Hepatic stellate cell (primary cell): Measurements from ENCODE around the gene FAM174A.

Experiments
- DNase-seq: peaks from one replicate; pipeline ENCODE4 v3.0.0; 2011; ENCODE audit warnings: low spot score

FAM174A gene

DNA sequence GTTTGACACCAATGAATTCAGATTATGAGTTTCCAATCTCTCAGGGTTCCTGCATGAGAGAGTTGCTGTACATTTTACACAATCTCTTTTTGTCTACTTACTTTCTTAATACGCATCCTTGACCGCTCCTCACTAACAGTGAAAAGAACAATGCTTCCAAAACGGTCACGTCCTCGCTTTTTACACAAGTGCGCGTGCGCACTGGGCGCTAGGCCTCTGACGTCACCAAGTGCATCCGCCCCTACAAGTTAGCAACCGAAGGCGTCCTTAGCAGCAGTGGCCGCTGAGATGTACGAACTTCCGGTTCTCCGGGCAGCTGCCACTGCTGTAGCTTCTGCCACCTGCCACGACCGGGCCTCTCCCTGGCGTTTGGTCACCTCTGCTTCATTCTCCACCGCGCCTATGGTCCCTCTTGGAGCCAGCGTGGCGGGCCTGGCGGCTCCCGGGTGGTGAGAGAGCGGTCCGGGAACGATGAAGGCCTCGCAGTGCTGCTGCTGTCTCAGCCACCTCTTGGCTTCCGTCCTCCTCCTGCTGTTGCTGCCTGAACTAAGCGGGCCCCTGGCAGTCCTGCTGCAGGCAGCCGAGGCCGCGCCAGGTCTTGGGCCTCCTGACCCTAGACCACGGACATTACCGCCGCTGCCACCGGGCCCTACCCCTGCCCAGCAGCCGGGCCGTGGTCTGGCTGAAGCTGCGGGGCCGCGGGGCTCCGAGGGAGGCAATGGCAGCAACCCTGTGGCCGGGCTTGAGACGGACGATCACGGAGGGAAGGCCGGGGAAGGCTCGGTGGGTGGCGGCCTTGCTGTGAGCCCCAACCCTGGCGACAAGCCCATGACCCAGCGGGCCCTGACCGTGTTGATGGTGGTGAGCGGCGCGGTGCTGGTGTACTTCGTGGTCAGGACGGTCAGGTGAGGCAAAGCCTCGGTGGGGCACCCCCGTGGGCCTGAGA, at the start of gene FAM174A:
FAM174A (plus strand) TSS at position 315 of the 946 bp plus-strand sequence; CDS start at position 472, 157 bp downstream.
- DNase-seq, result peak; percentile 77

DNA sequence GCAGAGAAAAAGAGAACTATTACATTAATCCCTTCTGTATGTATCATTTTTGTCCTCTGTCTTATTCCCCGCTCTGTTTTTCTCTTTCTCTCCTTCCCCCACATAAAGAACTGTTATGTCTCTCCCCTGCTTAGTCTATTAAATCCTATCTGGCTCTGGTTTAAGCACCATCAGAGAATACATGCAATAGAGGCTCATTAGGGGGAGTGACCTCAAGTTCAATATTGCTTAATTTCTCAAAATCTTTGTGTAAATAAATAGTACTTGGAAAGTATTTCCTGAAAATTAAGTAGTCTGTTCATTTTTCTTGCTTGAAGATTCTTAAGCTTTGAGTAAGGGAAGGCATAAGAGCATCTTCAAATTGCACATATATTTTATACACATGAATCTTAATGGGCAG, 41.2 kb upstream of the FAM174A start:
- no peak for DNase-seq

DNA sequence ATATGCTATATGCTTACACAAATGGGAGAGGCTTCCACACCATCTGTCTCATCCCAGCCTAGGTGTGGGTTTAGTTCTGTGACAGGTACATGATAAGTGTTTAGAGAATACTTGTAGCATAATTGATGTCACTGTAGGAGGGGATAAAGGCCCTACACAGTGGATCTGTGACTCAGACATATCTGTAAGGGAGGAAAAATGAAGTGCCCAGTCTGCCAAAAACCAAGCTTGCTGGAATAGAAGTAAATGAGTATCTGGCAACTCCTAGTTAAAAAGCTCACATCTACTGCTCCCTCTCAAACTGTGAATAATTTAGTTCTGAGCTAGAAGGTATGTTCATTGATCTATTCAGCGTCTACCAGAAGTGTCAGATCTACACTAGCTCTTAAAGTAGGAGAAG, 38.9 kb upstream of the FAM174A start:
- DNase-seq, result no peak

DNA sequence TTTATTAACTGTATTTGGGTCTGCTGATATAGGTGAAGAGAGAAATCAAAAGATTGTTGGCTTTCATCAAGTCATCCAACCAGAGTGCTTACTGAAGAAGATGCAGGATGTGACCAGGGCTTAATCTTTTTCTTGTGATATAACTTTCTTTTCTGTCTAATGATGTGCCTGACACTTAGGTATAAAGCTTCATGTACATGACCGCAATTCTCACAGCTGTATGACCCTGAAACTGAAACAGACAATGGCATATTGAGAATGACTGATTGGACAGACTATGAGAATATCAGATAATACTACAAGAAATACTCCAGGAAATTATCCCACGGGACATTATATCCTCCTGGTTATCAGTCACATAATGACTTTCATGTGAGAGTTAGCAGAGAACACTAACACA, 32.5 kb upstream of the FAM174A start:
- DNase-seq, result no peak

DNA sequence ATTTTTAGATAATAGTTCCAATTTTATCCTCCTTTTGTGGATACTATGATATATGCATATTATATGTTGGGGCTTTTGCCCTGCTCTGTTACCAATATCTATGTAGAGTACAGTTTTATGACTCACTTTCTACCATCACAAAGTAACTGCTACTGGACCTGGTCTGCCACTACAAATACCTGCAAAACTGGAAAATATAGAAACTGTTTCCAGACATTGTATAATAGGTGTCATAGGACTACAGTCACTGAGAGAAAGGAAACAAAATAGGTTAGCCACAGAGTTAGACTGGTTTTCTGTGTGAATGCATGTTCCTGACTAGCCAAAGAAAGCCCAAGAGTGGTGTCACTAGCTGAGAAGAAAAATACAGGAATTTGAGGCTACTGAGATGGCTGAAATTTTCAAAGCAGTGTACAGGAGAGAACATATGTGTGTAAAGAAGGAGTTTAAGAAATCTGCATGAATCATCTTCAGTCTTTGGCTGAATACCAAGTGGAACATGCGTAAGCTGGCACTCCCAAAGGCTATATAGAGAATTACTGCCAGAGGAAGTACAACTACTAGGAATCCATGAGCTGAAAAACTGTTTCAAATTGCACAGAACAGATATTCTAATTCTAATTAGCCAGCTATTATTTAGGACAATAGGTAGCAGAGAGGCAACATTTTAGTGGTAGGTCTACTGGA, 29.0 kb upstream of the FAM174A start:
- no peak for DNase-seq

GRCh38 chr5:100516285-100516684, 18.9 kb upstream of the FAM174A start:
- DNase-seq, result no peak

DNA sequence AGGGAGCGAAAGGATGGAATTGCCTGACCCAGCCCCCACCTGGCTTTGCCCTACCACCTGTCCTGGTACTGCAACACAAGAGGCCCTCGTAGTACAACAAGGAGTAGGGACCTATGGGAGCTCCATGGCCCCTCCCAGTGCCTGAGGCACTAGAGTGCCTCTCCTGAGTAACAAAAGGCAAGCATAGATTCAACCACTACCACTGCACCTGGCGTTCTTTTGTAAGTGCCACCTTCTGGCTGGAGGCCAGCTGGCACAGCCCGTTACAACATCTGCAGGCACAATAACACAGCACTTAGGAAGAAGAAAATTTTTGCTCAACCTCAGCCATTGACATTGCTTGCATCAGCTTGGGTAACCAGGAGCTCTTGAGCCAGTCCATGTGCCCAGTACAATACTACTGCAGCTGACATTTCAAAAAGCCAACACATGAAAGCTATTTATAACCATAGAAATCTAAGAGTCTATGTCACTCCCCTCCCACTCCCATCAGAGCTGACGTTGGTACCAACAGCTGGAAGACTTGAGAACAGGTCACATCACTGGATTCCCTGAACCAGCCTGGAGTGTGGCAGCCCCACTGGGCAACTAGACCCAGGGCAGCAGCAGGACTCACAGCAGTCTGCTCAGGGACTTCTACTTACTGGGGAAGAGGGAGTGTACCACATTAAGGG, 17.7 kb upstream of the FAM174A start:
- no peak for DNase-seq

- no peak for DNase-seq
These were observed 16.8 kb upstream of the FAM174A start for GRCh38 chr5:100518377-100518776.

DNA sequence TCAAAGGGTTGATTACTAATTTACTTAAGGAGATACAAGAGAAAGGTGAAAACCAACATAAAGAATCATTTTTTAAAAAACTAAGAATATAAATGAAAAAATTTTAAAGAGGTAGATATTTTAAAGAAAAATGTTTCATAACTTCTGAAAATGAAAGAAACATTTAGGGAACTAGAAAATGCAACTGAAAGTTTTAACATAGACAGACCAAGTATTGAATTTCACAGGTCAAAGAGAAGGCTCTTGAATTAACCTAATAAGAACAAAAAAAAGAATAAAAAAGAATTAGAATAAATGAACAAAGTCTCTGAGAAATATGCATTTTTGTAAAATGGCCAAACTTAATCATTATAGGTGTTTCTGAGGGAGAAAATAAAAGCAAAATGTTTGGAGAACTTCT, 16.1 kb upstream of the FAM174A start:
- DNase-seq, result no peak

DNA sequence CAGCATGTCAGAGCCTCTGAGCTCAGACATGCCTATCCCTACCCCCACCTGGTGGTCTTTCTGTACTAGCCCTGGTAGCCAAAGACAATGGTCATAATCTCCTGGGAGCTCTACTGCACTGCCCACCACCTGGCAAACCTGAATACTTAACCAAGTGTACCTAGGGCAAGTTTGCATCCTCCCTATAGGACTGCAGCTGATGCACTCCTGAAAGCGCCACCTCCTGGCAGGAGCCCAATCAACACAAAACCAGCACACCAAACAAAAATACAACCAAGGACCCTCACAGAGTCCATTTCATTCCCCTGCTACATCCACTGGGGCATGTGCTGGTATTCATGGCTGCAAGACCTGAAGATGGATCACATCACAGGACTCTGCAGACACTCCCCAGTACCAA, 14.8 kb upstream of the FAM174A start:
- no peak for DNase-seq

GRCh38 chr5:100537946-100538345, 2.8 kb downstream of the FAM174A start:
- DNase-seq, result no peak

DNA sequence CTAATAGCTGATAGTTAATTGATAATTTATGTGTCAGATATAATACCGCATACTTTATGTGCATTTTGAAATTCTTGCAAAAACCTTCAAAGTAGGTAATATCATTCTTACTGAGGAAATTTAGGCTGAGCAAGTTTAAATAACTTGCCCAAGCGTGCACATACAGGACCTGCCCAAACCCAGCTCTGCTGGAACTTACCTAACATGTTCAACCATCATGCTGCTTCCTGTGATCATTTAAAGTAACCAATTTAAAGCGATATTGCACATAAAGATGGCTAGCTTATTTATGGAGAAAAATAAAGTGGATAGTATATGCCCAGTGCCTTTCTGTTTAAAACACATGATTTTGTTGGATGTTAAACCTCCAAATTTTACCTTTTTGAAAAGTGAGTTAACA, 4.3 kb downstream of the FAM174A start:
- DNase-seq, result no peak

DNA sequence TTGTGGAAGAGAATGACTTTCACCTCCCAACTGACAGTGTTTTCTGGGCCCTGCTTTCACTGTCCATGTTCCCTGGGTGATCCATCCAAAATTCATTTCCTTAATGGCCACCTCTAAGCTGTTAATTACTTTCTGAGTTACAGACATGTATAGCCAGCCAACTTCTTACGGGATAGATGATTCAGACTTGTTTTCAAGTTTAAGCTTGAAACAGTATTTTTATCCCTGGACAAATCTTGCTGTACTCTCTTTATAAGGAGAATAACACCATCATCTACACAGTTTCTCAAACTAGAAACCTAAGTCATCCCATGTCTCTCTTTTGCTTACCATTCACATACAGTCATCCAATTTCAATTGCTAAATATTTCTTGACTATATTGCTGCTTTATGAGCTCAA, 6.9 kb downstream of the FAM174A start:
- DNase-seq, result no peak

DNA sequence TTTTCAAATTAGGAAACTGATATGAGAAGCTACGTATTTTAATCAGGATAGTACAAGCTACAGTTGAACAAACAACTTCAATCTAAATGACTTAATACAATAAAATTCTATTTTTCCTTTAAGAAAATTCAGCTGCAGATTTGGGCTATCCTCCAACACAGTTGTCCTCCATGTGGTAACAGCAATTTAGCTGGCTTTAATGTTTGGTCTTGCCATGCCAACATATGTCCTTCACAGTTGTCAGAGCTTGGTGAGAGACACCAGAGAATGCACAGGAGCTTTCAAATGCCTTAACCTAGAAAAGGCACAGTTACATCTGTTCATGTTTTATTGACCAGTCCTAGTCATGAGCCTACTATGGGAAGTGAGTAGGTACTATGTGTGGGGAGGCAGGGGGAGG, 10.8 kb downstream of the FAM174A start:
- no peak for DNase-seq

DNA sequence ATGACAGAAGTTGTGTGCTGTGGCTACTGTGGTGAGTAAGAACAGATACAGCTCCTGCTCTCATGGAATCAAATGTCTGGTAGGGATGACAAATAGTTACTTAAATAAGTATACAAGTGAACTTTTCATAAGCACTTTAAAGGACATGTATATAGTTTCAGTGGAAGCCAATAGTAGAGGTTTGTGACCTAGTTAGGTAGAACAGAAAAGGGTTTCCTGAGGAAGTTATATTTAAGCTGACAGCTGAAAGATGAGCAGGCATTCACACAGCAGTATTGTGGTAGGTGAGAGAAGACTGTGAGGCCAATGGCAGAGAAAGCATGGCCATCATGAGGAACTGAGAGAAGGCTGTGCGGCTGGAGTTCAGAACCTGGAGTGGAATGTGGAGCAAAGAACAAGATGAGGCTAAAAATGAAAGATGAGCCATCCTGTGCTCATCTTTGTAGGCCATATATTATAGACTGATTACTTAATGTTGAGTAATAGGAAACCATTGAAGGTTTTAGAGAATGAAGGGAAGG, 15.4 kb downstream of the FAM174A start:
- DNase-seq, result no peak

GRCh38 chr5:100551183-100551582, 16.0 kb downstream of the FAM174A start:
- no peak for DNase-seq

DNA sequence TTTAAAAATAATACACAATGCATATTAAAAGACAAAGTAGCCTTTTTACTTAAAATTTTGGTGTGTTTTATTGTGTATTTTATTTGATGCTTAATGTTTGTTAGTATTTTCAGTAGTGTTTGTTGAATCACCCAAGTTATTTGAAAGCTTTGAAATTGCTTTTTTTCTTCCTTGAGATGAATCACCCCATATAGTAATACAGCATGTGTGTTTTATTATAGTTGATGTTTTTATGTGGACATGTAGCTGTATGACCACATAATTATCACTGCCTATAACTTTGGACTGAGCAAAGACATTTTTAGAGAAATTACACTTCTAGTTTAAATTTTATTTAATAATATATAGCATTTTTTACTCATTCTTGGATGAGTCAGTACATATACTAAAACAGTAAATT, 18.0 kb downstream of the FAM174A start:
- DNase-seq, result no peak

GRCh38 chr5:100560860-100561259, 25.7 kb downstream of the FAM174A start:
- DNase-seq, result no peak

GRCh38 chr5:100562821-100563220, 27.6 kb downstream of the FAM174A start:
- no peak for DNase-seq

GRCh38 chr5:100566382-100567141, 31.4 kb downstream of the FAM174A start:
- DNase-seq, result no peak

GRCh38 chr5:100574716-100575115, 39.5 kb downstream of the FAM174A start:
- no peak for DNase-seq

DNA sequence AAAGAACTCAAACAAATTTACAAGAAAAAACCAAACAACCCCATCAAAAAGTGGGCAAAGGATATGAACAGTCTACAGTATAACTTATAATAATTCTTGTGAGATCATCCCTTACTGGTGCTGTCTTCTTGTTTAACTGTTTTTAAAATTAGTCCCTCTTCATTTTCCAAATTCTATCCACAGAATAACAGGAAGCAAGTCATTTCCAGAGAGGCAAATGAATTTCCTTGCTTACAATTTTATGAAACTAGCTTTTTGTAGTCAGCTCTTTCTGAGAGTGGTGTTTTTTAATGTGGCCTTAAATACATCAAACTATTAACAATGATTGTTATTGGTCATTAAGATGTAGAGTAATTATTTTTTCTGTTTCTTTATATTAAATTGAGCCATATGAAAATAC, 40.6 kb downstream of the FAM174A start:
- no peak for DNase-seq
